ENCODE results near the gene CCDC32.

Gene CCDC32

DNA sequence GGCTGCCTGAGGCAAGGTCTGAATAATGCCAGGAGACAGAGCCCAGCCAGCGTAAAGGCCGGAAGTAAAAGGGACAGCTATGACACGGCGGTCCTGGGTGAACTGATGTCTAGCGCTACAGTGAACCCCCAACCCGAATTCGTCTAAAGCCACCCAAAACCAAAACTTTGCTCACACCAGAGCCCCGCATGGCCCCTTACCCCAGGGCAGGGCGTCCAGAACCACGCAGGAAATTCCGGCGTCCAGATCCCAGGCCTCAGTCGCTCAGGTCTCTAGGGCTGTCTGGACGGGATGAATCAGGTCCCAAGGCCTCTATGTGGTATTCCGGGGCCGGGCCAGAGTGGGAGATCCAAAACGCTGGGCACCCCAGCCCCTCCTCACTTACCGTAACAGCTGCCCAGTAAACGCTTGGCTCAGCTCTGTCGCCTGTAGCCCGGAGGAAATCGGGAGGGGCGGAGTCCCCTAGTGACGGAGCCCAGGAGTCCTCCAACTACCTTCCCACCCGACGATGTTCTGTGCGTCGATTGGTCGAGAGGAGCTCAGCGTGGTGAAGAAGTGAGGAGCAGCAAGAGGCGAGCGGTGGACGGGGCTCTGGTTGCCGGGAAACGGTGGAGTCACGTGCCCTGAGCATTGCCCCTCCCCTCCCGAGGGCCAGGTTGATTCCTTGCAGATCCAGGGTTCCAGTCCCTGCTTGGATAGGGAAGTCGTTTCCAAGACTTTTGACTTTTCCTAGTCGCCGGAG lies at the start of gene CCDC32:
Gene CCDC32 (minus strand): TSS at position 452 of the 742 bp plus-strand sequence. CDS start 2,027 bp downstream, outside the sequence.
- H3K27ac ChIP-seq = peak within 1 kb of the TSS; percentile 75

DNA sequence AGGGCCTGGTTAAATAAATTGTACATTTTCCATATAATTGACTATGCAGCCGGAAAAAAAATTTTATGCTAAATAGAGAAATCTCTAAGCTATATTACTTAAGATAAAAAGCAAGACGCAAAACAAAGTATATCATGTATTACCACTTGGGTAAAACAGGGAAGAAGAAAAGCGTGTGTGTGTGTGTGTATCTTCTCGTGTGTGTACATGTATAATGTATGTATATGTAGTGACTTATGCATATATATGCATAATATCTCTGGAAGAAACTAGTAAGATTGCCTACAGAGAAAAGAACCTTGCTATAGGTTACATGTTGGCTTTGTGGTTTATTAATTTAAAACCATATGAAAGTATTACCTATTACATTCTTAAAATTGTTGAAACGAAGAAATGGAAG lies 48.2 kb upstream of the CCDC32 start:
- TF ChIP-seq CTCF (conservative IDR thresholded peaks at IDR 0.05) (no peak), ZFX (IDR thresholded peaks at IDR 0.05) (no peak)
- no peak overlapping the region for H3K27ac ChIP-seq

More for the DNA sequence above, at the start of gene CCDC32:
- TF ChIP-seq ZFX (IDR thresholded peaks at IDR 0.05) (no peak), CTCF (conservative IDR thresholded peaks at IDR 0.05) (no peak)

GRCh38 chr15:40603935-40604334 lies 39.1 kb upstream of the CCDC32 start:
- TF ChIP-seq ZFX (IDR thresholded peaks at IDR 0.05) = no peak
- no peak for TF ChIP-seq CTCF (conservative IDR thresholded peaks at IDR 0.05)
- no peak overlapping the region for H3K27ac ChIP-seq

DNA sequence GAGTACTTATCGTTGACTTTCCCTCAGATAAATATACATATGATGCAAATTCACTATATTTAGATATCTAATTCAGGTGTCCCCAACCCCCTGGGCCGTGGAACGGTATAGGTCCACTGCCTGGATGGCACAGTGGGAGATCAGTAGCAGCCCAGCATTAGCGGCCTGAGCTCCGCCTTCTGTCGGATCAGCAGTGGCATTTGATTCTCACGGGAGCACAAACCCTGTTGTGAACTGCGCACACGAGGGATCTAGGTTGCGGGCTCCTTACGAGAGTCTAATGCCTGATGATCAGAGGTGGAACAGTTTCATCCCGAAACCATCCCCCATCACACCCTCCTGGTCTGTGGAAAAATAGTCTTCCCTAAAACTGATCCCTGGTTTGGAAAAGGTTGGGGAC lies 36.1 kb upstream of the CCDC32 start:
- no peak for TF ChIP-seq CTCF (conservative IDR thresholded peaks at IDR 0.05)
- TF ChIP-seq ZFX (IDR thresholded peaks at IDR 0.05) = no peak
- H3K27ac ChIP-seq = no peak overlapping the region

DNA sequence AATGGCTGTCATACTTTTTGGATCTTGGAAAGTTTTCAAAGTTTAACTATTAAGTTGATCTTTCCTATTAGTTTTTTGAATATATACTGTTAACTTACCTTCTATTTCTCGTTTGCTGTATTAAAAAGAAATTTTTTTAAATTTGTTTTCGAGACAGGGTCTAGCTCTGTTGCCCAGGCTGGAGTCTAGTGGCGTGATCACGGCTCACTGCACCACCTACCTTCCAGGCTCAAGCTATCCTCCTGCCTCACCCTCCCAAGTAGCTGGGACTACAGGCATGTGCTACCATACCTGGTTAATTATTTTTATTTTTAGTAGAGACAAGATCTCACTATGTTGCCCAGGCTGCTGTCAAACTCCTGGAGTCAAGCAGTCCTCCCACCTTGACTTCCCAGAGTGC lies 33.8 kb upstream of the CCDC32 start:
- no peak overlapping the region for H3K27ac ChIP-seq
- TF ChIP-seq ZFX (IDR thresholded peaks at IDR 0.05) (no peak), CTCF (conservative IDR thresholded peaks at IDR 0.05) (no peak)

- TF ChIP-seq CTCF (conservative IDR thresholded peaks at IDR 0.05) = no peak
- no peak for TF ChIP-seq ZFX (IDR thresholded peaks at IDR 0.05)
These were observed 33.3 kb upstream of the CCDC32 start for GRCh38 chr15:40598126-40598525.

DNA sequence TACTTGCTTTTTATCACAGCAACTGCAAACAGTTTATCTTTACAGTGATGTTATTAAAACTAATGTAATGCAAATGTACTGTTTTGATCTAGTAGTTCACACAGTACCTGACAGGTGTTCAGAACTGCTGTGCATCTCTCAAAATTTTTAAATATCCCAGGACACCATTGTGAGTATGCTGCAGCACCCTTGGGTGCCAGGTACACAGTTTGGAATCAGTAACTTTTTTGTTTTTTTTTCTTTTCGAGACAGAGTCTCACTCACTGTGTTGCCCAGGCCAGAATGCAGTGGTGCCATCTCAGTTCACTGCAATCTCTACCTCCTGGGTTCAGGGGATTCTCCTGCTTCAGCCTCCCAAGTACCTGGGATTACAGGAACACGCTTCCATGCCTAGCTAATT lies 32.2 kb upstream of the CCDC32 start:
- no peak for TF ChIP-seq CTCF (conservative IDR thresholded peaks at IDR 0.05)
- TF ChIP-seq ZFX (IDR thresholded peaks at IDR 0.05) = no peak
- no peak overlapping the region for H3K27ac ChIP-seq

More at GRCh38 chr15:40598126-40598525, 33.3 kb upstream of the CCDC32 start:
- no peak overlapping the region for H3K27ac ChIP-seq
